ENCODE measurements around the gene HACE1. TPM values are rescaled to one million over a fixed set of nuclear protein-coding genes. Genes with fewer than 3 reads are reported as not detected.

Gene HACE1
- total RNA-seq, 4 donors from 2014 or later: 14.7 to 25.5 (median 22.5) TPM

- Histone ChIP-seq H3K27ac (no peak overlapping the region), H3K4me3 (no peak overlapping the region), H3K27me3 (peaks cover 17% of the 10 kb centered on the region), H3K36me3 (no peaks in the 10 kb centered on the region), H3K9me3 (no peaks in the 10 kb centered on the region), H3K4me1 (no peaks in the 10 kb centered on the region)
- no peak for ATAC-seq
- WGBS, 2 donors (ENCODE audit: low coverage in 1 of 2): 66 to 71% methylated on average over 5 of the region's 5 CpGs
- TF ChIP-seq CTCF (IDR thresholded peaks at IDR 0.05) (no peak), POLR2AphosphoS5 (IDR thresholded peaks at IDR 0.05) (no peak), POLR2A (IDR thresholded peaks at IDR 0.05) (no peak), EP300 (IDR thresholded peaks at IDR 0.05) (no peak)
Observed at GRCh38 chr6:104896914-104897313, 37.2 kb upstream of the HACE1 start.

- peaks cover 0 to 11% (median 0%) of the 10 kb centered on the region in 3 donors for H3K9me3 ChIP-seq
- TF ChIP-seq EP300 (IDR thresholded peaks at IDR 0.05) (no peak), POLR2A (IDR thresholded peaks at IDR 0.05) (no peak), CTCF (IDR thresholded peaks at IDR 0.05) (no peak)
- H3K4me3 ChIP-seq: no peak overlapping the region
- no peaks in the 10 kb centered on the region for H3K4me1 ChIP-seq
- H3K27ac ChIP-seq: no peak overlapping the region
- H3K27me3 ChIP-seq: peaks cover 31% of the 10 kb centered on the region
- 78 to 100% methylated on average over 1 to 3 of the region's 3 CpGs for WGBS, 2 donors (ENCODE audit: low coverage in 1 of 2)
- ATAC-seq: no peak
- H3K36me3 ChIP-seq: no peaks in the 10 kb centered on the region
Observed at GRCh38 chr6:104888066-104888465, 28.3 kb upstream of the HACE1 start.

GRCh38 chr6:104887350-104887749 is 27.6 kb upstream of the HACE1 start:
- ATAC-seq: no peak
- peaks cover 0 to 11% (median 0%) of the 10 kb centered on the region in 3 donors for H3K9me3 ChIP-seq
- no peaks in the 10 kb centered on the region for H3K4me1 ChIP-seq
- H3K27me3 ChIP-seq: peaks cover 24% of the 10 kb centered on the region
- no peak overlapping the region for H3K4me3 ChIP-seq
- 6 to 45% methylated on average over 3 to 7 of the region's 7 CpGs for WGBS, 2 donors (ENCODE audit: low coverage in 1 of 2)
- H3K27ac ChIP-seq: no peak overlapping the region
- H3K36me3 ChIP-seq: no peaks in the 10 kb centered on the region
- TF ChIP-seq CTCF (IDR thresholded peaks at IDR 0.05): no peak
- TF ChIP-seq POLR2AphosphoS5 (IDR thresholded peaks at IDR 0.05): no peak
- no peak for TF ChIP-seq EP300 (IDR thresholded peaks at IDR 0.05)
- TF ChIP-seq POLR2A (IDR thresholded peaks at IDR 0.05): no peak

- Histone ChIP-seq H3K4me3 (no peak overlapping the region), H3K27me3 (peaks cover 20% of the 10 kb centered on the region), H3K27ac (no peak overlapping the region), H3K36me3 (no peaks in the 10 kb centered on the region), H3K9me3 (peaks cover 0 to 11% (median 0%) of the 10 kb centered on the region in 3 donors), H3K4me1 (no peaks in the 10 kb centered on the region)
- no peak for ATAC-seq
- TF ChIP-seq CTCF (IDR thresholded peaks at IDR 0.05): no peak
- no peak for TF ChIP-seq EP300 (IDR thresholded peaks at IDR 0.05)
- TF ChIP-seq POLR2AphosphoS5 (IDR thresholded peaks at IDR 0.05): no peak
- TF ChIP-seq POLR2A (IDR thresholded peaks at IDR 0.05): no peak
- 60% methylated on average over 1 of the region's 19 CpGs; no CpG with 5 or more reads in 1 of the 2 donors for WGBS, 2 donors (ENCODE audit: low coverage in 1 of 2)
Observed at GRCh38 chr6:104885518-104886043, 25.9 kb upstream of the HACE1 start.

- Histone ChIP-seq H3K9me3 (peaks cover 0 to 11% (median 0%) of the 10 kb centered on the region in 3 donors), H3K27ac (no peak overlapping the region), H3K4me3 (no peak overlapping the region), H3K4me1 (no peaks in the 10 kb centered on the region), H3K36me3 (no peaks in the 10 kb centered on the region), H3K27me3 (peaks cover 20% of the 10 kb centered on the region)
- ATAC-seq: no peak
- 74 to 87% methylated on average over 1 of the region's 12 CpGs for WGBS, 2 donors (ENCODE audit: low coverage in 1 of 2)
- TF ChIP-seq POLR2AphosphoS5 (IDR thresholded peaks at IDR 0.05) (no peak), EP300 (IDR thresholded peaks at IDR 0.05) (no peak)
Observed at GRCh38 chr6:104884867-104885517, 25.3 kb upstream of the HACE1 start.

Measured in gastroesophageal sphincter (tissue), 4 donors.